ENCODE measurements around the gene MTIF2. TPM values are rescaled to one million over a fixed set of nuclear protein-coding genes. Genes with fewer than 3 reads are reported as not detected.
"Not testable (repeated sequence)": the region's sequence is repeated elsewhere in the genome, so short reads cannot be mapped to it uniquely, and the experiment has no call there.

Gene MTIF2
- total and polyA plus RNA-seq, 2 donors (not counting 3 experiments of a cell fraction or from before 2014, with no cell fraction given) = 9.3 to 26.9 TPM

GRCh38 chr2:55282110-55282917, 13.3 kb upstream of the MTIF2 start:
- no peaks in the 10 kb centered on the region for H3K27me3 ChIP-seq (ENCODE audit: control insufficient read depth in 2 of 2, insufficient read depth in 2 of 2, low read length in 2 of 2)
- H2AFZ ChIP-seq (ENCODE audit: low read depth, low read length) = peak overlapping the region; percentile 89
- H3K9me3 ChIP-seq (replicated peaks; ENCODE audit: control insufficient read depth, insufficient read depth, low read length) = no peaks in the 10 kb centered on the region
- CTCF ChIA-PET = interaction anchor here (0.8 to 1.0 kb wide), 2 partner anchors 11 to 28 kb away, joined by 3 read pairs; no protein-coding TSS in a partner anchor
- DNase-seq (ENCODE audit: low read depth, low spot score) (peak; percentile 92), FAIRE-seq (peak; percentile 83)
- H3K9me1 ChIP-seq (replicated peaks; ENCODE audit: control insufficient read depth, extremely low read depth, insufficient read depth, low read length) = no peaks in the 10 kb centered on the region
- POLR2A ChIA-PET = interaction anchor here (0.6 to 1.1 kb wide), 2 partner anchors 14 to 217 kb away, joined by 3 to 4 read pairs; no protein-coding TSS in a partner anchor
- H3K36me3 ChIP-seq (ENCODE audit: control insufficient read depth in 2 of 2, extremely low read depth in 1 of 2, insufficient read depth in 2 of 2, low read length in 2 of 2) = no peaks in the 10 kb centered on the region
- dilution Hi-C loops (cut with MboI; ENCODE audit: extremely low pct_ligation_motif_present, low sequenced_read_pairs) (no loop called here), intact Hi-C loops (cut with micrococcal nuclease) (loop anchor here (1.0 kb wide), 2 partner anchors 13 to 138 kb away; partner anchors contain the start of gene MTIF2)
- peak overlapping the region; percentile 49 for H3K27ac ChIP-seq (ENCODE audit: insufficient read depth, low read depth, low read length)
- TF ChIP-seq CTCF (IDR thresholded peaks at IDR 0.05; ENCODE audit: extremely low read depth in 1 of 2, insufficient read depth in 1 of 2, low read depth in 1 of 2, low read length in 2 of 2) (no peak), POLR2A (IDR thresholded peaks at IDR 0.05; ENCODE audit: low read depth, low read length) (peak; percentile 98), MYC (IDR thresholded peaks at IDR 0.05; ENCODE audit: low read depth, low read length) (no peak), POLR2AphosphoS5 (IDR thresholded peaks at IDR 0.05; ENCODE audit: insufficient read depth, low read depth, low read length) (peak; percentile 98)
- H3K79me2 ChIP-seq (ENCODE audit: control insufficient read depth, insufficient read depth, low read length) = no peaks in the 10 kb centered on the region
- peak overlapping the region; percentile 52 to 89 (median 77) for H3K4me3 ChIP-seq (replicated peaks in 1 of 3; ENCODE audit: insufficient read depth in 1 of 3, low read depth in 1 of 3, low read length in 3 of 3)
- H3K4me2 ChIP-seq (ENCODE audit: insufficient read depth, low read length) = peak overlapping the region; percentile 94
- BruUV-seq (replicated peaks) = TSS peak; percentile 69
- H3K9ac ChIP-seq (replicated peaks; ENCODE audit: extremely low read depth, insufficient read depth, low read length) = peak overlapping the region; percentile 89
- H3K4me1 ChIP-seq (ENCODE audit: control insufficient read depth, extremely low read depth, insufficient read depth, low read length) = no peaks in the 10 kb centered on the region
- H4K20me1 ChIP-seq (replicated peaks; ENCODE audit: control insufficient read depth, extremely low read depth, insufficient read depth, low read length) = no peaks in the 10 kb centered on the region

- H3K4me1 ChIP-seq (ENCODE audit: control insufficient read depth, extremely low read depth, insufficient read depth, low read length); FAIRE-seq; H4K20me1 ChIP-seq (replicated peaks; ENCODE audit: control insufficient read depth, extremely low read depth, insufficient read depth, low read length); intact Hi-C loops (cut with micrococcal nuclease); DNase-seq (ENCODE audit: low read depth, low spot score); H3K4me3 ChIP-seq (replicated peaks in 1 of 3; ENCODE audit: insufficient read depth in 1 of 3, low read depth in 1 of 3, low read length in 3 of 3); dilution Hi-C loops (cut with MboI; ENCODE audit: extremely low pct_ligation_motif_present, low sequenced_read_pairs); BruUV-seq (replicated peaks); H3K4me2 ChIP-seq (ENCODE audit: insufficient read depth, low read length); H3K79me2 ChIP-seq (ENCODE audit: control insufficient read depth, insufficient read depth, low read length); H3K36me3 ChIP-seq (ENCODE audit: control insufficient read depth in 2 of 2, extremely low read depth in 1 of 2, insufficient read depth in 2 of 2, low read length in 2 of 2); H3K9me1 ChIP-seq (replicated peaks; ENCODE audit: control insufficient read depth, extremely low read depth, insufficient read depth, low read length); H3K27me3 ChIP-seq (ENCODE audit: control insufficient read depth in 2 of 2, insufficient read depth in 2 of 2, low read length in 2 of 2); H3K27ac ChIP-seq (ENCODE audit: insufficient read depth, low read depth, low read length); H3K9ac ChIP-seq (replicated peaks; ENCODE audit: extremely low read depth, insufficient read depth, low read length); H3K9me3 ChIP-seq (replicated peaks; ENCODE audit: control insufficient read depth, insufficient read depth, low read length); H2AFZ ChIP-seq (ENCODE audit: low read depth, low read length): not testable (repeated sequence)
- POLR2A ChIA-PET = interaction anchor here (1.1 kb wide), 1 partner anchor 13 kb away, joined by 4 read pairs; no protein-coding TSS in a partner anchor
- CTCF ChIA-PET = interaction anchor here (0.8 kb wide), 1 partner anchor 29 kb away, joined by 3 read pairs; no protein-coding TSS in a partner anchor
Measured at GRCh38 chr2:55280851-55281546, 12.0 kb upstream of the MTIF2 start.

GRCh38 chr2:55279859-55280424, 10.9 kb upstream of the MTIF2 start:
- DNase-seq (ENCODE audit: low read depth, low spot score); H3K9me1 ChIP-seq (replicated peaks; ENCODE audit: control insufficient read depth, extremely low read depth, insufficient read depth, low read length); H2AFZ ChIP-seq (ENCODE audit: low read depth, low read length); H3K27me3 ChIP-seq (ENCODE audit: control insufficient read depth in 2 of 2, insufficient read depth in 2 of 2, low read length in 2 of 2); H4K20me1 ChIP-seq (replicated peaks; ENCODE audit: control insufficient read depth, extremely low read depth, insufficient read depth, low read length); FAIRE-seq; dilution Hi-C loops (cut with MboI; ENCODE audit: extremely low pct_ligation_motif_present, low sequenced_read_pairs); H3K4me2 ChIP-seq (ENCODE audit: insufficient read depth, low read length); H3K79me2 ChIP-seq (ENCODE audit: control insufficient read depth, insufficient read depth, low read length); H3K27ac ChIP-seq (ENCODE audit: insufficient read depth, low read depth, low read length); intact Hi-C loops (cut with micrococcal nuclease); BruUV-seq (replicated peaks); H3K4me1 ChIP-seq (ENCODE audit: control insufficient read depth, extremely low read depth, insufficient read depth, low read length); H3K36me3 ChIP-seq (ENCODE audit: control insufficient read depth in 2 of 2, extremely low read depth in 1 of 2, insufficient read depth in 2 of 2, low read length in 2 of 2); H3K9me3 ChIP-seq (replicated peaks; ENCODE audit: control insufficient read depth, insufficient read depth, low read length); CTCF ChIA-PET; H3K4me3 ChIP-seq (replicated peaks in 1 of 3; ENCODE audit: insufficient read depth in 1 of 3, low read depth in 1 of 3, low read length in 3 of 3); H3K9ac ChIP-seq (replicated peaks; ENCODE audit: extremely low read depth, insufficient read depth, low read length); POLR2A ChIA-PET: not testable (repeated sequence)
